HepG2 (cell line): ENCODE results near the gene RPS6KA2. TPM values are rescaled to one million over a fixed set of nuclear protein-coding genes. Genes with fewer than 3 reads are reported as not detected.

ENCODE experiments used
- ADNP ChIP-seq: sonication (generic); formaldehyde crosslinking; IDR thresholded peaks from 2 replicates; pipeline ENCODE4 v1.4.0; 2020; ENCODE audit warnings: missing genetic modification reagents
- FOXA1 ChIP-seq, 2 experiments: fragments of 450-650 bp in 1 of 2; sonication (generic) in 1 of 2; formaldehyde crosslinking in 1 of 2; IDR thresholded peaks; 2 replicates each; pipeline versions ENCODE4 v1.4.0 to v1.6.1; 2016 to 2020; ENCODE audit warnings: missing genetic modification reagents in 1 of 2
- HMG20A ChIP-seq: IDR thresholded peaks from 2 replicates; pipeline ENCODE4 v1.6.1; 2016; ENCODE audit warnings: borderline replicate concordance
- JUN ChIP-seq: sonication (generic); formaldehyde crosslinking; IDR thresholded peaks from 2 replicates; pipeline ENCODE4 v1.4.0; 2020; ENCODE audit warnings: mild to moderate bottlenecking, missing genetic modification reagents
- MLLT10 ChIP-seq: sonication (generic); formaldehyde crosslinking; IDR thresholded peaks from 2 replicates; pipeline ENCODE4 v1.4.0; 2020; ENCODE audit warnings: missing genetic modification reagents
- PHF5A ChIP-seq: IDR thresholded peaks from one replicate; pipeline ENCODE4 v1.6.1; 2018; ENCODE audit warnings: low read depth, missing genetic modification reagents; ENCODE audit not compliant: unreplicated experiment
- PITX1 ChIP-seq: sonication (generic); formaldehyde crosslinking; IDR thresholded peaks from 2 replicates; pipeline ENCODE4 v1.5.1; 2020; ENCODE audit warnings: mild to moderate bottlenecking, missing genetic modification reagents
- TARDBP ChIP-seq: sonication (generic); formaldehyde crosslinking; IDR thresholded peaks from 2 replicates; pipeline ENCODE4 v1.8.0; 2022; ENCODE audit warnings: mild to moderate bottlenecking, missing genetic modification reagents
- ZBTB21 ChIP-seq: sonication (generic); formaldehyde crosslinking; IDR thresholded peaks from 2 replicates; pipeline ENCODE4 v1.4.0; 2020; ENCODE audit warnings: missing genetic modification reagents
- ZFYVE20 ChIP-seq: sonication (generic); formaldehyde crosslinking; IDR thresholded peaks from 2 replicates; pipeline ENCODE4 v1.8.0; 2023; ENCODE audit warnings: low read depth, mild to moderate bottlenecking, moderate library complexity, missing genetic modification reagents, borderline replicate concordance
- ZNF260 ChIP-seq: sonication (generic); formaldehyde crosslinking; IDR thresholded peaks from 2 replicates; pipeline ENCODE4 v1.4.0; 2020; ENCODE audit warnings: missing genetic modification reagents, low read depth, mild to moderate bottlenecking, borderline replicate concordance
- ZNF331 ChIP-seq: sonication (generic); formaldehyde crosslinking; IDR thresholded peaks from 2 replicates; pipeline ENCODE4 v1.4.0; 2020; ENCODE audit warnings: missing genetic modification reagents
- ZNF354B ChIP-seq: sonication (generic); formaldehyde crosslinking; IDR thresholded peaks from 2 replicates; pipeline ENCODE4 v1.8.0; 2022; ENCODE audit warnings: mild to moderate bottlenecking, missing genetic modification reagents
- ZNF678 ChIP-seq: sonication (generic); formaldehyde crosslinking; IDR thresholded peaks from 2 replicates; pipeline ENCODE4 v1.4.0; 2020; ENCODE audit warnings: mild to moderate bottlenecking, missing genetic modification reagents
- polyA plus RNA-seq, 8 experiments: library from polyadenylated mRNA; depleted of rRNA in 3 of 8; stranded (reverse) in 7 of 8; unstranded in 1 of 8; fragments of >200 nt; fragmentation: Illumina TruSeq in 4 of 8; extraction: Trizol in 4 of 8; gene quantifications; 2 replicates each; pipeline versions ENCODE4 v1.2.1 to v1.2.3, GENCODE V29; 2011 to 2016; ENCODE audit warnings: low read depth in 4 of 8, missing spikeins in 1 of 8, mixed read lengths in 1 of 8; ENCODE audit not compliant: insufficient read depth in 1 of 8
- total RNA-seq, 5 experiments: library from RNA; depleted of rRNA; stranded (reverse); fragments of >200 nt; fragmentation: Illumina TruSeq; extraction: Trizol; gene quantifications; 2 replicates each; pipeline ENCODE4 v1.2.3, GENCODE V29; 2016; ENCODE audit warnings: low read depth in 1 of 5
- TF ChIP-seq, protein P1 (sequence below): sonication (generic); IDR thresholded peaks from 2 replicates; pipeline ENCODE4 v1.6.1; 2016; ENCODE audit warnings: low read depth, borderline replicate concordance
- TF ChIP-seq, protein P2 (sequence below), 2 experiments: fragments of 450-650 bp in 1 of 2; sonication (generic) in 1 of 2; formaldehyde crosslinking in 1 of 2; IDR thresholded peaks; 2 replicates each; pipeline versions ENCODE4 v1.6.1 to v1.8.0; 2016 to 2022; ENCODE audit warnings: antibody characterized with exemption in 1 of 2, mild to moderate bottlenecking in 1 of 2, missing genetic modification reagents in 1 of 2
- TF ChIP-seq, protein P3 (sequence below): IDR thresholded peaks from 2 replicates; pipeline ENCODE4 v1.6.1; 2018; ENCODE audit warnings: missing genetic modification reagents
- TF ChIP-seq, protein P4 (sequence below): IDR thresholded peaks from 2 replicates; pipeline ENCODE4 v1.6.1; 2012; ENCODE audit warnings: inconsistent platforms

Gene RPS6KA2
- total and polyA plus RNA-seq, 2 of the 13 experiments (the other 11 are each of a cell fraction or from before 2014, with no cell fraction given) = 0.22 to 0.38 TPM

DNA sequence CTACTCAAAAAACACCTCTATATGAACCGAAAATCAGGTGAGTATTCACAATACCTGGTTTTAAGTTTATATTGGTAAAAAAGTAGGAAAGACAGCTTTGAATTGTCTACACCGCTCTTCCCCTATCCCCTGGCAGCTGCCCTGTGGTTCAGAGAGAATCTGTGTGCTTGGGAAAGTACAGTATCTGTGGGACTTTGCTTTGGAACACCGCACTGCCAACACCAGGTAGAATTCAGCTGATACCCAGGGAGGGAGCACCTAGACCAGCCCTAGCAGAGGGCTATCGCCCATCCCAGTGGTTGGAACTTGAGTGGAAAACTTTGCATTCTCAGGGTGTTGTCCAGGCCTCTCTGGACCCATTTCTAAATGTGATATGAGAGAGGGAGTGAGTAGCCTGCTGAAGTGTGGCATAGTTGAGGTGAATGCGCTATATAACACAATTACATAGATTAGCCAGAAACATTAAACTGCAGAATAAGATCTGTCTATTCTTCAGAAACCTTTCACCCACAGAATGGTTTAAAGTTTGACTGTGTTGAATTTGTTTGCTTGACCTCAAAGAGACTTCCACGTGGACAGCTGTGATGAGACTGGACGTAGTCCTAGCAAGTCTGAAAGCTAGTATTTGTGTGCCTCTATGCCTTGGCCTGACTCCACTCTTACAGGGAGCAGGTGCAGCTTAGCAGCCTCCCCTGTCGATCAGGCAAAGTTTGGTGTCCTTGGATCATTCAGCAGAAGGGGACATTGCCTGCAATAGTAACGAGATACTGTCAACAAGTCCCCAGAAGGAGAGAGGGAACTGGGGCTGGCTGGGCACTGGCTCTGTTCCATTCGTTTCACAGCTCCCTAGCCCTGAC is 232.8 kb downstream of the RPS6KA2 start (continued):
- no peak for TF ChIP-seq ZNF260 (CRISPR knock-in tag)
- TF ChIP-seq, protein P1, sequence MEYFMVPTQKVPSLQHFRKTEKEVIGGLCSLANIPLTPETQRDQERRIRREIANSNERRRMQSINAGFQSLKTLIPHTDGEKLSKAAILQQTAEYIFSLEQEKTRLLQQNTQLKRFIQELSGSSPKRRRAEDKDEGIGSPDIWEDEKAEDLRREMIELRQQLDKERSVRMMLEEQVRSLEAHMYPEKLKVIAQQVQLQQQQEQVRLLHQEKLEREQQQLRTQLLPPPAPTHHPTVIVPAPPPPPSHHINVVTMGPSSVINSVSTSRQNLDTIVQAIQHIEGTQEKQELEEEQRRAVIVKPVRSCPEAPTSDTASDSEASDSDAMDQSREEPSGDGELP = peak; percentile 71; the same call in 1 of the 2 replicates
- peak; percentile 29; the same call in 1 of the 2 replicates for TF ChIP-seq ZNF331 (CRISPR knock-in tag)
- TF ChIP-seq, protein P2, sequence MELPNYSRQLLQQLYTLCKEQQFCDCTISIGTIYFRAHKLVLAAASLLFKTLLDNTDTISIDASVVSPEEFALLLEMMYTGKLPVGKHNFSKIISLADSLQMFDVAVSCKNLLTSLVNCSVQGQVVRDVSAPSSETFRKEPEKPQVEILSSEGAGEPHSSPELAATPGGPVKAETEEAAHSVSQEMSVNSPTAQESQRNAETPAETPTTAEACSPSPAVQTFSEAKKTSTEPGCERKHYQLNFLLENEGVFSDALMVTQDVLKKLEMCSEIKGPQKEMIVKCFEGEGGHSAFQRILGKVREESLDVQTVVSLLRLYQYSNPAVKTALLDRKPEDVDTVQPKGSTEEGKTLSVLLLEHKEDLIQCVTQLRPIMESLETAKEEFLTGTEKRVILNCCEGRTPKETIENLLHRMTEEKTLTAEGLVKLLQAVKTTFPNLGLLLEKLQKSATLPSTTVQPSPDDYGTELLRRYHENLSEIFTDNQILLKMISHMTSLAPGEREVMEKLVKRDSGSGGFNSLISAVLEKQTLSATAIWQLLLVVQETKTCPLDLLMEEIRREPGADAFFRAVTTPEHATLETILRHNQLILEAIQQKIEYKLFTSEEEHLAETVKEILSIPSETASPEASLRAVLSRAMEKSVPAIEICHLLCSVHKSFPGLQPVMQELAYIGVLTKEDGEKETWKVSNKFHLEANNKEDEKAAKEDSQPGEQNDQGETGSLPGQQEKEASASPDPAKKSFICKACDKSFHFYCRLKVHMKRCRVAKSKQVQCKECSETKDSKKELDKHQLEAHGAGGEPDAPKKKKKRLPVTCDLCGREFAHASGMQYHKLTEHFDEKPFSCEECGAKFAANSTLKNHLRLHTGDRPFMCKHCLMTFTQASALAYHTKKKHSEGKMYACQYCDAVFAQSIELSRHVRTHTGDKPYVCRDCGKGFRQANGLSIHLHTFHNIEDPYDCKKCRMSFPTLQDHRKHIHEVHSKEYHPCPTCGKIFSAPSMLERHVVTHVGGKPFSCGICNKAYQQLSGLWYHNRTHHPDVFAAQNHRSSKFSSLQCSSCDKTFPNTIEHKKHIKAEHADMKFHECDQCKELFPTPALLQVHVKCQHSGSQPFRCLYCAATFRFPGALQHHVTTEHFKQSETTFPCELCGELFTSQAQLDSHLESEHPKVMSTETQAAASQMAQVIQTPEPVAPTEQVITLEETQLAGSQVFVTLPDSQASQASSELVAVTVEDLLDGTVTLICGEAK (IDR thresholded peaks at IDR 0.05) = no peak
- TF ChIP-seq, protein P2 (CRISPR knock-in tag; IDR thresholded peaks at IDR 0.05) = peak; percentile 83; the same call in 1 of the 2 replicates
- no peak for TF ChIP-seq ZFYVE20 (CRISPR knock-in tag)
- TF ChIP-seq JUN (CRISPR knock-in tag) = 0 out of 2 replicates have a peak, but pooled peaks have one; percentile 37
- TF ChIP-seq FOXA1 (IDR thresholded peaks at IDR 0.05) = no peak
- peak; percentile 74; the same call in 1 of the 2 replicates for TF ChIP-seq FOXA1 (CRISPR knock-in tag; IDR thresholded peaks at IDR 0.05)
- TF ChIP-seq ADNP = no peak
- no peak for TF ChIP-seq ZBTB21 (CRISPR knock-in tag)
- no peak for TF ChIP-seq PHF5A
- peak; percentile 70; the same call in 1 of the 2 replicates for TF ChIP-seq TARDBP (CRISPR knock-in tag)
- TF ChIP-seq HMG20A (CRISPR knock-in tag) = peak; percentile 67; the same call in 1 of the 2 replicates
- TF ChIP-seq PITX1 (CRISPR knock-in tag) = peak; percentile 66; the same call in 1 of the 2 replicates
- no peak for TF ChIP-seq MLLT10 (CRISPR knock-in tag)
- TF ChIP-seq, protein P3, sequence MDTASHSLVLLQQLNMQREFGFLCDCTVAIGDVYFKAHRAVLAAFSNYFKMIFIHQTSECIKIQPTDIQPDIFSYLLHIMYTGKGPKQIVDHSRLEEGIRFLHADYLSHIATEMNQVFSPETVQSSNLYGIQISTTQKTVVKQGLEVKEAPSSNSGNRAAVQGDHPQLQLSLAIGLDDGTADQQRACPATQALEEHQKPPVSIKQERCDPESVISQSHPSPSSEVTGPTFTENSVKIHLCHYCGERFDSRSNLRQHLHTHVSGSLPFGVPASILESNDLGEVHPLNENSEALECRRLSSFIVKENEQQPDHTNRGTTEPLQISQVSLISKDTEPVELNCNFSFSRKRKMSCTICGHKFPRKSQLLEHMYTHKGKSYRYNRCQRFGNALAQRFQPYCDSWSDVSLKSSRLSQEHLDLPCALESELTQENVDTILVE (CRISPR knock-in tag) = peak; percentile 58; the same call in 1 of the 2 replicates
- TF ChIP-seq ZNF354B (CRISPR knock-in tag) = no peak
- TF ChIP-seq ZNF678 (CRISPR knock-in tag) = no peak
- TF ChIP-seq, protein P4, sequence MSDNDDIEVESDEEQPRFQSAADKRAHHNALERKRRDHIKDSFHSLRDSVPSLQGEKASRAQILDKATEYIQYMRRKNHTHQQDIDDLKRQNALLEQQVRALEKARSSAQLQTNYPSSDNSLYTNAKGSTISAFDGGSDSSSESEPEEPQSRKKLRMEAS = peak; percentile 97
